Activated CD4-positive, alpha-beta T cell treated with anti-CD3 and anti-CD28 coated beads for 48 hours (primary cell): ENCODE measurements around the gene BLOC1S3.
A peak's percentile ranks its signal among the peaks of the same experiment; 100 is the strongest.

Experiments used
- DNase-seq: peaks from one replicate; pipeline ENCODE4 v3.0.0-alpha.2; 2020

BLOC1S3 gene

GRCh38 chr19:45162608-45163143 lies 15.9 kb upstream of the BLOC1S3 start:
- DNase-seq: no peak

DNA sequence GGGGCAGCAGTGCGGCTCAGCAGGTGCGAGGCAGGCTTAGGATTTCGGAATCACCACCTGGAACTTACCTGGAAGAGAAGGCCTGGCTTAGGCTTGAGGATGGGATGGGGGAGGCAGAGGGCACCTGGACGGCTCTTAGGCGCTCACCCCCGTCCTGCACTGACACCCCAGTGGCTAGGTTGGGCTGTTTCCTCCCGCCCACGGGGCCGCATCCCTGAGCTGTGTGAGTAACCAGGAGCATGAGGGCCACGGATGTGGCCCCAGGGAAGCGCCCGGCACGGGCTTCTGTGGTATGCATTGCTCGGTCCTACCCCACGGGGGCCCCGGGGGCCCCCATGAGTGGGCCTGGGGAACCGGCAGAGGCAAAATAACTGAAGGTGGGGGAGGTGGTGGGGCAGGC lies 15.4 kb upstream of the BLOC1S3 start:
- no peak for DNase-seq

DNA sequence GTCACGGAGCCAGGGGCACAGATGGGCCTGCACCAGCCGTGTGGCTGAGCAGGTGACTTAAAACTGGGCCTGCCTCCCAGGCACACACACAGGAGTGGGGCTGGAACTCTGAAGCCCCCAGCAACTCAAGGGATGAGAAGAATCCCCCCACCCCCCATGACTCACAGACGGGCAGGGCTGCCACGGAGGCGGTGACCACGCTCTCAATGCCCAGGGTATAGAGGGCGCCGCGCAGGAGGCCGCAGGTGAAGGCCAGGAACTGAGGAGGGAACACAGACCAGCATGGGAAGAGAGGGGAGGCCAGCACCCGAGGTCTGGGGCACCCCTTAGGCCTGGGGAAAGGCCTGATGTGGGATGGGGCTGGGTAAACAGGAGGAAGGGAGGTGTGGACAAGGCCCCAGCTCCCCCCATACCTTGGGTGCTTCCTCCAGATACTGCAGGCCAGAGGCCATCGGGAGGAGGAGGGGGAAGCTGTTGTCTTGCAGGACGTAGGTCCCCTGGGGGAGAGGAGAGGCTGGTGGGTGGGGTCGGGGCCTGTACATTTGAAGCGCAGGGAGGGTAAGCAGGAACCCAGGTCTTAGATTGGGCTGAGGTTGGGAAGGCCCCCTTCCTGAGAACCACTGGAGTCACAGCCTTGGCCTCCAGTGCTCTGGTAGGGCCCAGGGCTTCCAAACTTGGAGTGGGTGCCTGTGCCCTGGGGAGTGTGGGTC lies 14.7 kb upstream of the BLOC1S3 start:
- no peak for DNase-seq

GRCh38 chr19:45164577-45165335 lies 13.8 kb upstream of the BLOC1S3 start:
- peak; percentile 71 for DNase-seq

DNA sequence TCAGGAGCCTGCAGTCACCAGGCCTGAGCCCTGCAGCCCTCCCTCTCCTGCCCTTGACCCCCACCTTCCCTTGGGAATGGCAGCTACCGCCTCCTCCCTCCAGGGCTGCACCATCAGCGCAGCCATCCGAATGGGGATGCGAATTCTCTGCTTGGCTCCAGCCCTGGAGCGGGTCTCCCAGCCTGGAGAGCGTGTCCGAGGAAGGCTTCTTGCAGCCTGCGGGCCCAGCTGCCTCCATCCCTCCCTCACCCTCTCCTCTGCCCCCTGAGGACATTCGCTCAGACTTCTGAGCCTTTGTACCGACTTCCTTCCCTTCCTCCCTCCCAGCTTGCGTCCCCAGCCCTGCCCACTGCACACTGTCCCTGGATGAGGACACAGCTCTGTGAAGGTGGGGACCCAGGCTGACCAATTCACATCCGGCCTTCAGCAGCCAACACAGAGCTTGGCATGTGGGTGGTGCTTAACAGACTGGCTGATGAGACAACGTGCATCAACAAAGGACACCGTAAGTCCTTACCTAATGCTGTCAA lies 11.8 kb upstream of the BLOC1S3 start:
- no peak for DNase-seq

GRCh38 chr19:45168767-45169351 lies 9.7 kb upstream of the BLOC1S3 start:
- no peak for DNase-seq

GRCh38 chr19:45169602-45170001 lies 9.0 kb upstream of the BLOC1S3 start:
- no peak for DNase-seq

DNA sequence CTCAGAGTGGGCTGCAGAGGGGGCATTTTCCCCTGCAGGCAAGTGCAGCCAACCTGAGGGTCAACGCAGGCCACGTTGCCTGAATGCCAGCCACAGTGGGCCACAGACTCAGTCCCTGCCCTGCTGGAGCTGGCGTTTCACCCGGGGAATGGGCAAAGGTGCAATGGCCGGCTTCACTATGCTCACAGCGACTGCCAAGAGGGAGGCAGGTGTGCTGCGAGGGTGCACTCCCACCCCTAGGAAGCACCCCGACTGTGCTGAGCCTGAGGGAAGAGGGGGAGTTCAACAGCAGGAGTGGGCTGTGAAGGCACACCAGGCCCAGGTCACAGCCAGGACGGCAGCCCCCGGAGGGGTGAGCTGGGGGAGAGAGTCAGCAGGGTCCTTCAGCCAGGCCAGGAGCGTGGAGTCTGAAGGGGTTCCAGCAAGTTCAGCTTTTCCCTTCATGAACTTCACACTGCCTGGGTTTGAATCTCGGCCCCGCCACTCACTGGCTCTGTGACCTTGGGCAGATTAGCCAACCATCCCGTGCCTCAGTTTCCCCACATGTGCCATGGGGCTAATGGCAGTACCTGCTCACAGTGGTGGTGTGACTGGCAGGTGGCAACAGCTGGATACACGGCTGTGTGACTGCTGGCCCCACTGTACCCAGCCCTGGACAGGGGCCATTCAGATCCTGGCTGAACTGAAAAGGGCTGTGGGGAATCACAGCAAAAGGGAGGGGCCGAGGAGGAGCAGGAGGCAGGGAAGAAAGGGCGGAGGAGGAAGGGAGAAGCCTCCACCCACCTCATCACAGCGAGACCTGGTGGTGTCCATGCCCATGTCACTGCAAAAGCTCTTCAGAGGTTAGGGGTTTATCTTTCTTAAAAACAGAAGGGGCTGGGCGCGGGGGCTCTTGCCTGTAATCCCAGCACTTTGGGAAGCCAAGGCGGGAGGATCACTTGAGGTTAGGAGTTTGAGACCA lies 8.2 kb upstream of the BLOC1S3 start:
- no peak for DNase-seq

DNA sequence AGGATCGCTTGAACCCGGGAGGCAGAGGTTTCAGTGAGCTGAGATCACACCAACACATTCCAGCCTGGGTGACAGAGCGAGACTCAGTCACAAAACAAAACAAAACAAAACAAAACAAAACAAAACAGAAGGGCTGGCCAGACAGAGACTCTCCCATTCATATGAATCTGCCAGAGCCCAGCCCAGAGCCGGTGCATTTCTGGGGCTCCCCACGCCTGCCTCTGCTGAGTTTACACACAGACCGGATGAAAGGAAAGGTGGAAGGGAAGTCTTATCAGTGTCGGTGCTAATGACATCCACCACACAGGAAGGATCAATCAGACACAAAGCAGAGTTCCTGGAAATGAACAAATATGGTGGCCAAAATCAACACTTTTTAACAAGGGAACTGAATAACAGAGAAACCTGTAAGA lies 7.4 kb upstream of the BLOC1S3 start:
- peak; percentile 46 for DNase-seq

GRCh38 chr19:45172173-45172572 lies 6.4 kb upstream of the BLOC1S3 start:
- peak; percentile 31 for DNase-seq

GRCh38 chr19:45172611-45173208 lies 5.9 kb upstream of the BLOC1S3 start:
- no peak for DNase-seq

GRCh38 chr19:45173816-45174215 lies 4.8 kb upstream of the BLOC1S3 start:
- DNase-seq: no peak

DNA sequence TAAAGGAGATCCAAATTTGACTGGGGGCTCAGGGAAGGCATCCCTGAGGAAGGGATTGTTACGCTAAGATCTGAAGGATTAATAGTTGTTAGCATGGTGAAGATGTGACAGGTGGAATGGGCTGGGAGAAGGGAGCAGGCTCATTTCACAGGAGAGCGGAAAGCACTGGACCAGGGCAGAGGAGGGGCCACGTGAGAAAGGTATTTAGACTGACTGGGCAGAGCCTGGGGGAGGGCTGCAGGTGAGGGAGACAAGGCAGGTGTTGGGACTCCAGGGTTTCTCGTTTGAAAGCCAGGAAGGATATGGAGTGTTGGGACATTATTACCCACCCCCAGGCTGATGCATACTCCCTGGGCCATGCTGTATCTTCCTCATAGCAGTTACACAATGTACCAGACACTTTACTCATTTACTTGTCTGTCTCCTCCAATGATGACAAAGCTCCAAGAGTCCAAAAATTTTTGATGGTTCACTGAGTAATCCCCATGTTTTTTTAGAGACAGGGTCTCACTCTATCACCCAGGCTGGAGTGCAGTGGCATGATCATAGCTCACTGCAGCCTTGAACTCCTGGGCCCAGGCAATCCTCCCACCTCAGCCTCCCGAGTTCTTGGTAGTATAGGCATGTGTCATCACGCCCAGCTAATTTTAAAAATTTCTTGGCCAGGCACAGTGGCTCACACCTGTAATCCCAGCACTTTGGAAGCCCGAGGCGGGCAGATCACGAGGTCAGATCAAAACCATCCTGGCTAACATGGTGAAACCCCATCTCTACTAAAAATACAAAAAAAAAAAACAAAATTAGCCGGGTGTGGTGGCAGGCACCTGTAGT lies 2.9 kb upstream of the BLOC1S3 start:
- DNase-seq: no peak

DNA sequence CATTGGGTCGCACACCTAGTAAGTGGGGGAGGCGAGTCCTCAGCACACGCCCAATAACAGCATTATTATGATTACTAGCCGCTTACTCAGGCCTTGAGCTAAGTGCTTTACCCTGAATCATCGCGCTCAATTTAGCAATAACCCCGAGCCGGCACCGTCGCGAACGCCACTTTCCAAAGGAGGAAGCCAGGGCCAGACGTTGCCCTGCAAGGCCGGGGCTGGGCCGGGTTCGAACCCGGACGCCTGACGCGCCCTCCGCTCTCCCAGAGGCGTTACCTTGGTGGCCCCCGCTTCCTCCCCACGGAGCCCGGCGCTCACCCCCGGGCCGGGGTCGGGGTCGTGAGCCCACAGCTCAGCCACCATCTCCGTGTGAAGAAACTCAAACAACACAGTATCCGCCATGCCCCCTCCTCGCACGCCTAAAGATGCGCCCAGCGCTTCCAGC lies 745 bp upstream of the BLOC1S3 start, which contains the start of gene TRAPPC6A:
TRAPPC6A (minus strand) TSS at position 421 of the 445 bp plus-strand sequence; CDS start at position 402, 19 bp downstream.
- no peak for DNase-seq

- DNase-seq: peak; percentile 60
Observed at GRCh38 chr19:45179072-45179891, 698 bp downstream of the BLOC1S3 start.

GRCh38 chr19:45179892-45180370 lies 1.3 kb downstream of the BLOC1S3 start:
- no peak for DNase-seq

DNA sequence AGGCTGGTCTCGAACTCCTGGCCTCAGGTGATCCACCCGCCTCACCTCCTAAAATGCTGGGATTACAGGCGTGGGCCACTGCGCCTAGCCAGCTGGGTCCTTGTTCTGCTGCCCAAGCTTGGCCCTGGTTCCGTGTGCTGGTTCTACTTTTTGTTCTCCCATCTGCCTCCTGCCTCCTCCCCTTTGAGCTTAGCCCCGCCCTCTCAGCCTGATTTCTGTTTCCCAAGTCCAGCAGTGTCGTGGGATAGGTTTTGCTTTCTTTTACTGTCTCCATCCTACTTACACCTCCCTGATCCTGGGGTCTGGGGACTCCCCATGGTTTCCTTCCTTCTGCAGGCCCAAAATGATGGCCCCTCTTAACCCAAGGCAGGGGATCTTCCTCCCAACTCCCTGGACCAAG lies 2.4 kb downstream of the BLOC1S3 start:
- DNase-seq: no peak

DNA sequence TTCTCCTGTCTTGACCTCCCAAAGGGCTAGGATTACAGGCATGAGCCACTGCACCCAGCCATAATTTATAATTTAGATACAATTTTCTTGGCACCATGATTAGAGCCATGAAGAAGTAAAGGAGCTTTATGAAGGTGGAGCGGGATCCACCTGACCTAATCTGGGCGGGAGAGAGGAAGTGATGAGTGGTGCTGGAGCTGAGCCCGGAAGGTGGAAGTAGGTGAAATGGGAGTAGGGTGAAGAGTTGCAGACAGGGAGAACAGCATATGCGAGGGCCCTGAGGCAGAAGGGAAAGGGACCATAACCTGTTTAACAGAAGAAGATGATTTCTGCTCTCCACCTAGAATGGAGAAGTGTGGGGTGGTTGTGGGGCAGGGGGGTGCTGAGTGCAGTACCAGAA lies 4.2 kb downstream of the BLOC1S3 start:
- DNase-seq: no peak

DNA sequence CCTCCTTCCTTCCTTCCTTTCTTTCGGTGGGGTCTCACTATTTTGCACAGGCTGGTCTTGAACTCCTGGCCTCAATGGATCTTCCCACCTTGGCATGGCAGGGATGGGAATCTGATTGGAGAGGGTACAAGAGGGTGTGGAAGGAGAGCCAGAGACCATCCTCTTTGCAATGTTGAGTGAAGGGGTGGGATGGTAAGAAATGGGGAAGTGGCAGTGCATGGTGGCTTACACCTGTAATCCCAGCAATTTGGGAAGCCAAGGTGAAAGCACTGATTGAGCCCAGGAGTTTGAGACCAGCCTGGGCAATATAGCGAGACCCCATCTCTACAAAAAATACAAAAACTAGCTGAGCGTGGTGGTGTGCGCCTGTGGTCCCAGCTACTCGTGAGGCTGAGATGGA lies 5.5 kb downstream of the BLOC1S3 start:
- no peak for DNase-seq
